GM20000 (cell line): ENCODE measurements around the gene PA2G4.
A peak's percentile ranks its signal among the peaks of the same experiment; 100 is the strongest.
"Not testable (repeated sequence)": the region's sequence is repeated elsewhere in the genome, so short reads cannot be mapped to it uniquely, and the experiment has no call there.

Experiments used
- DNase-seq: peaks from one replicate; pipeline ENCODE4 v3.0.0; 2012; ENCODE audit warnings: low spot score
- CTCF ChIP-seq: IDR thresholded peaks from 2 replicates; pipeline ENCODE4 v1.5.1; 2012; ENCODE audit warnings: mild to moderate bottlenecking, control low read depth; ENCODE audit errors: extremely low read depth, missing control alignments

The PA2G4 gene

GRCh38 chr12:56104109-56104814 lies at the start of gene PA2G4:
Gene PA2G4, plus strand, starts transcription at chr12:56104559. Its CDS starts 179 bp downstream, at chr12:56104738.
- peak; percentile 93 for DNase-seq
- no peak for TF ChIP-seq CTCF

DNA sequence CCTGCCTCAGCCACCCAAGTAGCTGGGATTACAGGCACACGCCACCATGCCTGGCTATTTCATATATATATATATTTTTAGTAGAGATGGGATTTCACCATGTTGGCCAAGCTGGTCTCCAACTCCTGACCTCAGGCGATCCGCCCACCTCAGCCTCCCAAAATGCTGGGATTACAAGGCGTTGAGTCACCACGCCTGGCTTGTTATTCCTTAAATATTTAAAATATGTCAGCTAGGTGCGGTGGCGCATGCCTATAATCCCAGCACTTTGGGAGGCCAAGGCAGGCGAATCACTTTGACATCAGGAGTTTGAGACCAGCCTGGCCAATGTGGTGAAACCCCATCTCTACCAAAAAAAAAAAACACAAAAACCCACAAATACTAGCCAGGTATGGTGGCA lies 44.4 kb upstream of the PA2G4 start:
- DNase-seq, result not testable (repeated sequence)

GRCh38 chr12:56061982-56062381 lies 42.4 kb upstream of the PA2G4 start:
- no peak for DNase-seq
- TF ChIP-seq CTCF, result no peak

DNA sequence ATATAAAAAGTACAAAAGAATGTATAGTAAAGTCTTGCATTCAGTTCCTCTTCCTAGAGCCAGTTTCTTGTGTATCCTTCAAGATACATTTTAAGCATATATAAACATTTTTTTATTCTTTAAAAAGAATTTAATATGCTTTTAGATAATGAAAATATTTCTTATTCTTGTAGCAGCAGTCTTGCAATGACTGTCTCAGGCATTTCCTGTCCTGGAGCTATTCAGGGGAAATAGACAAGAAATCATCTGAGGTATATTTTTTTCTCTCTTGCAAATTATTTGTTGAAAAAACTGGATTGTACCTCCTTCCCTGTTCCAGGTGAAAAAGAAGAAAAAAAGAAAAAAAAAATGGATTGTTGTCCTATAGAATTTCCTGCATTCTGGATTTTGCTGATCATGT lies 41.4 kb upstream of the PA2G4 start:
- no peak for TF ChIP-seq CTCF
- no peak for DNase-seq

DNA sequence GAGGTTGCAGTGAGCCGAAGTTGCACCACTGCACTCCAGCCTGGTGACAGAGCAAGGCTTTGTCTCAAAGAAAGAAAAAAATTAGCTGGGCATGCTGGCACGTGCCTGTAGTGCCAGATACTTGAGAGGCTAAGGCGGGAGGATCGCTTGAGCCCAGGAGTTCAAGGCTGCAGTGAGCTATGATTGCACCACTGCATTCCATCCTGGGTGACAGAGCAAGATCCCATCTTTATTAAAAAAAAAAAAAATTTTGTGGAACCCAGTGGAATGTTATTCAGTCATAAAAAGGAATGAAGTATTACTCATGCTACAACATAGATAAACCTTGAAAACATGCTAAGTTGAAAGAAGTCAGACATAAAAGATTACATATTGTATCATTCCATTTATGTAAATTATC lies 32.7 kb upstream of the PA2G4 start:
- DNase-seq, result no peak
- TF ChIP-seq CTCF, result no peak

GRCh38 chr12:56074396-56074795 lies 30.0 kb upstream of the PA2G4 start:
- no peak for DNase-seq
- TF ChIP-seq CTCF, result no peak

DNA sequence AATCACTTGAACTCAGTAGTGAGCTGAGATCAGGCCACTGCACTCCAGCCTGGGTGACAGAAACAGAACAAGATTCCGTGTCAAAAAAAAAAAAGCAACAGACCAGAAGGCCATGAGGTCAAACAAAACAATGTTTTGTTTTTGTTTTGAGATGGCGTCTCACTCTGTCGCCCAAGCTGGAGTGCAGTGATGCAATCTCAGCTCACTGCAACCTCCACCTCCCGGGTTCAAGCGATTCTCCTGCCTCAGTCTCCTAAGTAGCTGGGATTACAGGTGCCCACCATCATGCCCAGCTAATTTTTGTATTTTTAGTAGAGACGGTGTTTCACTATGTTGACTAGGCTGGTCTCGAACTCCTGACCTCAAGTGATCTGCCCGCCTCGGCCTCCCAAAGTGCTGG lies 26.4 kb upstream of the PA2G4 start:
- DNase-seq, result not testable (repeated sequence)

GRCh38 chr12:56078427-56078826 lies 25.9 kb upstream of the PA2G4 start:
- no peak for TF ChIP-seq CTCF
- DNase-seq, result no peak
